ENCODE data around the gene MAP2K3.
"Not testable (repeated sequence)": the region's sequence is repeated elsewhere in the genome, so short reads cannot be mapped to it uniquely, and the experiment has no call there.

DNA sequence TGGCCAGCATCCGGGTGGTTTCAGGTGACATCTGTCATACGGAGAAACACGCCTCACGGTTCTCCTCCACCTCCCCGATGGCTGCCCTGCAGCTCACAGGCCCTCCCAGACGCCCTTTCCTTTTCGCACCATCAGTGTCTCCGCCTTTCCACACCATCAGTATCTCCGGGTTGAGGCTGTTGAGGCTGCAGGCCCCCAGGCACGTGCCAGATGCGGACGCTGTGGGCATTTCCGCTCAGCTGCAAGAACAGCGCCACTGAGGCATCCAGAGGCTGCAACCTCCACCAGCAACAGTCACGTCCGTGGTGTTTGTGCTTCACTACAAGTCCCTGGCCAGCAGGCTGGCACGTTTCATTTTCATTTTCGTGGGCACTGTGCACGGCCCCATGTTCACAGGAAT, 66.0 kb downstream of the MAP2K3 start:
- not testable (repeated sequence) for TF ChIP-seq POLR2AphosphoS5, CTCF, POLR2A (IDR thresholded peaks at IDR 0.05)
